HEK293 (cell line): ENCODE results near the gene NAA25.
"Not testable (repeated sequence)": the region's sequence is repeated elsewhere in the genome, so short reads cannot be mapped to it uniquely, and the experiment has no call there.

Experiments used
- CTCF ChIP-seq: fragments of 450-650 bp; formaldehyde crosslinking; IDR thresholded peaks from 2 replicates; pipeline ENCODE4 v1.5.1; 2016; ENCODE audit warnings: missing biosample characterization, missing genetic modification characterization
- RBAK ChIP-seq: fragments of 450-650 bp; formaldehyde crosslinking; IDR thresholded peaks from 2 replicates; pipeline ENCODE4 v1.5.1; 2016; ENCODE audit warnings: missing biosample characterization, missing genetic modification characterization
- ZFHX2 ChIP-seq: fragments of 450-650 bp; formaldehyde crosslinking; conservative IDR thresholded peaks from 2 replicates; pipeline ENCODE4 v1.5.1; 2016; ENCODE audit warnings: missing biosample characterization, missing genetic modification characterization
- ZNF214 ChIP-seq: fragments of 450-650 bp; formaldehyde crosslinking; IDR thresholded peaks from 2 replicates; pipeline ENCODE4 v1.5.1; 2017; ENCODE audit warnings: missing biosample characterization, mild to moderate bottlenecking, missing genetic modification characterization, borderline replicate concordance
- ZNF239 ChIP-seq: fragments of 450-650 bp; formaldehyde crosslinking; IDR thresholded peaks from 2 replicates; pipeline ENCODE4 v1.5.1; 2016; ENCODE audit warnings: missing biosample characterization, missing genetic modification characterization
- ZNF280C ChIP-seq: fragments of 450-650 bp; formaldehyde crosslinking; IDR thresholded peaks from 2 replicates; pipeline ENCODE4 v1.5.1; 2016; ENCODE audit warnings: missing biosample characterization, missing genetic modification characterization
- ZNF324 ChIP-seq: fragments of 450-650 bp; formaldehyde crosslinking; IDR thresholded peaks from 2 replicates; pipeline ENCODE4 v1.5.1; 2016; ENCODE audit warnings: missing biosample characterization, missing genetic modification characterization
- ZNF501 ChIP-seq: fragments of 450-650 bp; formaldehyde crosslinking; IDR thresholded peaks from 2 replicates; pipeline ENCODE4 v1.5.1; 2016; ENCODE audit warnings: missing biosample characterization, missing genetic modification characterization
- ZNF513 ChIP-seq: fragments of 450-650 bp; IDR thresholded peaks from 2 replicates; pipeline ENCODE4 v1.5.1; 2018; ENCODE audit warnings: missing biosample characterization, missing genetic modification characterization
- ZNF518A ChIP-seq: fragments of 450-650 bp; formaldehyde crosslinking; conservative IDR thresholded peaks from 2 replicates; pipeline ENCODE4 v1.5.1; 2016; ENCODE audit warnings: low read depth, missing biosample characterization, missing genetic modification characterization
- ZNF558 ChIP-seq: fragments of 450-650 bp; formaldehyde crosslinking; IDR thresholded peaks from 2 replicates; pipeline ENCODE4 v1.5.1; 2016; ENCODE audit warnings: missing biosample characterization, missing genetic modification characterization
- ZNF837 ChIP-seq: fragments of 450-650 bp; formaldehyde crosslinking; IDR thresholded peaks from 2 replicates; pipeline ENCODE4 v1.5.1; 2016; ENCODE audit warnings: missing biosample characterization, missing genetic modification characterization
- ZNF843 ChIP-seq: fragments of 450-650 bp; formaldehyde crosslinking; IDR thresholded peaks from 2 replicates; pipeline ENCODE4 v1.5.1; 2016; ENCODE audit warnings: missing biosample characterization, missing genetic modification characterization
- TF ChIP-seq, protein P1 (sequence below): fragments of 450-650 bp; formaldehyde crosslinking; IDR thresholded peaks from 2 replicates; pipeline ENCODE4 v1.5.1; 2016; ENCODE audit warnings: missing biosample characterization, missing genetic modification characterization, low read depth

DNA sequence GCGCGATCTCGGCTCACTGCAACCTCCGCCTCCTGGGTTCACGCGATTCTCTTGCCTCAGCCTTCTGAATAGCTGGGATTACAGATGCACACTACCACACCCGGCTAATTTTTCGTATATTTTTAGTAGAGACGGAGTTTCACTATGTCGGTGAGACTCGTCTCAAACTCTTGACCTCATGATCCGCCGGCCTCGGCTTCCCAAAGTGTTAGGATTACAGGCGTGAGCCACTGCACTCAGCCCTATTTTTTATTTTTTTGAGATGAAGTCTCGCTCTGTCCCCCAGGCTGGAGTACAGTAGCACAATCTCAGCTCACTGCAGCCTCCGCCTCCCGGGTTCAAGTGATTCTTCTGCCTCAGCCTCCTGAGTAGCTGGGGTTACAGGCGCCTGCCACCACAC, 5.8 kb downstream of the NAA25 start:
- not testable (repeated sequence) for TF ChIP-seq RBAK (tag by site-specific recombination); ZNF324; CTCF (tag by site-specific recombination); ZNF513 (tag by site-specific recombination); ZFHX2 (tag by site-specific recombination); ZNF280C; ZNF837; ZNF843 (tag by site-specific recombination); ZNF518A (tag by site-specific recombination); ZNF214 (tag by site-specific recombination); ZNF558; ZNF501 (tag by site-specific recombination); ZNF239 (tag by site-specific recombination)
- TF ChIP-seq, protein P1, sequence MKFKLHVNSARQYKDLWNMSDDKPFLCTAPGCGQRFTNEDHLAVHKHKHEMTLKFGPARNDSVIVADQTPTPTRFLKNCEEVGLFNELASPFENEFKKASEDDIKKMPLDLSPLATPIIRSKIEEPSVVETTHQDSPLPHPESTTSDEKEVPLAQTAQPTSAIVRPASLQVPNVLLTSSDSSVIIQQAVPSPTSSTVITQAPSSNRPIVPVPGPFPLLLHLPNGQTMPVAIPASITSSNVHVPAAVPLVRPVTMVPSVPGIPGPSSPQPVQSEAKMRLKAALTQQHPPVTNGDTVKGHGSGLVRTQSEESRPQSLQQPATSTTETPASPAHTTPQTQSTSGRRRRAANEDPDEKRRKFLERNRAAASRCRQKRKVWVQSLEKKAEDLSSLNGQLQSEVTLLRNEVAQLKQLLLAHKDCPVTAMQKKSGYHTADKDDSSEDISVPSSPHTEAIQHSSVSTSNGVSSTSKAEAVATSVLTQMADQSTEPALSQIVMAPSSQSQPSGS (tag by site-specific recombination) = not testable (repeated sequence)
